Mononuclear cell (primary cell): ENCODE measurements around the gene RPRD1B. TPM values are rescaled to one million over a fixed set of nuclear protein-coding genes. Genes with fewer than 3 reads are reported as not detected.

Experiments
- H3K27me3 ChIP-seq: 2 replicates; pipeline ENCODE4 v1.6.0; 2011; ENCODE audit warnings: low read length, control low read depth; ENCODE audit not compliant: insufficient read depth
- H3K4me1 ChIP-seq: 2 replicates; pipeline ENCODE4 v1.5.1; 2011; ENCODE audit warnings: mild to moderate bottlenecking, low read length, control low read depth; ENCODE audit not compliant: insufficient read depth
- H3K4me3 ChIP-seq: 2 replicates; pipeline ENCODE4 v1.5.1; 2011; ENCODE audit warnings: mild to moderate bottlenecking, low read length, moderate library complexity
- H3K9me3 ChIP-seq: 2 replicates; pipeline ENCODE4 v1.5.1; 2011; ENCODE audit warnings: low read depth, mild to moderate bottlenecking, control low read depth, low read length
- total RNA-seq: library from RNA; depleted of rRNA; stranded (reverse); fragments of >200 nt; gene quantifications from one replicate; pipeline ENCODE4 v1.2.3, GENCODE V29; 2012

RPRD1B gene
- total RNA-seq, 1 donor = 69.2 TPM

DNA sequence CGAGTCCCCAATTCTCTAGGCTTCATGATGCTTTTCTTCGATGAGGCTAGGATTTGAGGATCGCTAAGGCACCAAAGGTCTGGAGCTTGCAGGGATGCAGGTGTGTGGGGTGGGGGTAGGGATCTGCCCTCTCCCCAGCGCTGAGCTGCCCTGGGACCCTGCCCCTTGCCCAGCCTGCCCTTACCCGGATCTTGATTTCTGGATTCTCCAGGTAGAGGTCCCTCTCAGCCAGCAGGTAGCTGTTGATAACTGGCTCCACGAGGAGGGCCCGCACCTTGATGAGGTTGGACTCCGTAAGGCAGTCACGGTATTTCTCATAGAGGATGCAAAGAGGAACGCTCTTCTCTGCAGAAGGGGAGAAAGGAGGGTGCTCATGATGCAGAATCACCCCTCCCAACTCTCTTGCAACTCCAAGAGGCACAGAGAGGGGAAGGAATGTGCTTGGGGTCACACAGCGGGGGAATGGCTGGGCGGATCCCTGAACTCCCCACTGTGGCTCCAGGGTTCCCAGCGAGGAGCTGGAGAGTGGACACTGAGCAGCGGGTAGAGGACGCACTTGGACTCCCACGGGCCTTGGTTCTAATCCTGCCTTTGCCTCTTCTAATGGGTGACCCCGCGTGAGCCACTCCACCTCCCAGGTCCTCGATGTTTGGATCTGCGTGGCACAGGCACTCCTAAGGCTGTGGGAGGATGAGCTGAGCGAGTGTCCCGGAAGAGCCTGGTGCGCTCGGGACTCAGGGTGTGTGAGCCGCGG is 98.8 kb downstream of the RPRD1B start:
- H3K9me3 ChIP-seq = no peaks in the 10 kb centered on the region
- no peaks in the 10 kb centered on the region for H3K27me3 ChIP-seq
- no peak overlapping the region for H3K4me3 ChIP-seq
- H3K4me1 ChIP-seq = no peaks in the 10 kb centered on the region

DNA sequence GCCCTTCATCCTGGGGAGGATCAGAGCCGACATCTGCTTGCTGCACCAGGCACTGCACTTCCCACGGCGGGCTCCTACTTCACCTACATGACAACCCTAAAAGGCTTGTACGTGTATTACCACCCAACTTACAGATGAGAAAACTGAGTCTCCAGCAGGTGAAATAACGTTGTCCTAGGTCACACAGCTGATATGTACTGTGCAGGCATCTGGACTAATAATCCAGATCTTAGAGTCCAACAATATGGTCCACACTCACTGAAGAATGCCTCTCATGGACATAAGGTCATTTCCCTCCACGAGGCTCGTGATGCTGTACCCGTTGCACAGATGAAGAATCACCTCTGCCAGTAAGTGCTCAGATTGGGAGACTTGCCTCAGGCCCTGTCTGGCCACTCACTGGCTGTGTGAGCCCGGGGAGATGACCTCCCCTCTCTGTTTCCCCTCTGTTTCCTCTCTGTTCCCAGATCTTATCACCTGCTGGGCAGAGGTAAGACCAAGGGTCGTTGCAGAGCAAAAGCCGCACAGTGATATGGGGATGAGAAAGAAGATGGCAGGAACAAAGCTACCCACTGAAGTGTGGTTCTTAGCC is 99.5 kb downstream of the RPRD1B start:
- Histone ChIP-seq H3K4me3 (no peak overlapping the region), H3K9me3 (no peaks in the 10 kb centered on the region), H3K27me3 (no peaks in the 10 kb centered on the region), H3K4me1 (no peaks in the 10 kb centered on the region)

- no peak overlapping the region for H3K4me3 ChIP-seq
- no peaks in the 10 kb centered on the region for H3K27me3 ChIP-seq
- H3K9me3 ChIP-seq = no peaks in the 10 kb centered on the region
- no peaks in the 10 kb centered on the region for H3K4me1 ChIP-seq
Observed at GRCh38 chr20:38133680-38134426, 100.3 kb downstream of the RPRD1B start.

- Histone ChIP-seq H3K9me3 (no peaks in the 10 kb centered on the region), H3K4me1 (no peaks in the 10 kb centered on the region), H3K27me3 (no peaks in the 10 kb centered on the region), H3K4me3 (no peak overlapping the region)
Observed at GRCh38 chr20:38134427-38135270, 101.1 kb downstream of the RPRD1B start.

GRCh38 chr20:38135271-38135650 is 101.7 kb downstream of the RPRD1B start:
- Histone ChIP-seq H3K9me3 (no peaks in the 10 kb centered on the region), H3K4me3 (no peak overlapping the region), H3K4me1 (peaks cover 2% of the 10 kb centered on the region), H3K27me3 (no peaks in the 10 kb centered on the region)

DNA sequence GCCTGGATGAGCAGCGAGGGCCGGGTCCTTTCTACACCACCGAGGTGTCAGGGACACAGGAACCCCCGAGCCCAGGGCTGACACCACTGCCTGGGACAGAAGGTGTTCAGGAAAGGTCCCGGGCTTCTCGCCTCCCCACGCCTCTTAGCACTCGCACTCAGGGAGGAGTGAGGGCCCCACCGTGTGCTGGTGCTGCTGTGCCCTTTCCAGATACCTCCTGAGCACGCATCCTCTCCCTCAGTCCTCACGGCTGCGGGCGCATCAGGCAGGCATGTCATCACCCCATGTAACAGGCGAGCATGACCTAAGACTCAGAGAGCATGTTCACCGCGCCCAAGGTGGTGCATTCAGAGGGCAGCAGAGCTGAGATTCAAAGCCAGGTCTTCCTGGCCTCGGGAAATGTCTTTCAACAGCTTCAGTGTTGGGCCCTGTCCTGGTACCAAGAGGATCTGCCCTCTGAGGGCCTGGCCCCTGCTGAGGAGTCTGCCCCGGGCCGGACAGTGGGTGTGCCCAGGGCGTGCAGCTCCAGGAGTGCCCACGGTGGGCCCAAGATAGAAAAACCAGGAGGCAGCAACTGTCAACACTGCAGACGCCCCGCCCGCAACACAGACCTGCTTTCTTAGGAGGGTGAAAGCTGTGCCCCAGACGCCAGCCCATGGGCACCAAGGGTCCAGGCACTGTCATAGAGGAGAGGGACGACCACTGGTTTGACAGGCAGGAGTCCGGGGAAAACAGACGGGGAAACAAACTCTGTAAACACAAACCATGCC is 102.3 kb downstream of the RPRD1B start:
- no peak overlapping the region for H3K4me3 ChIP-seq
- H3K4me1 ChIP-seq = peaks cover 3% of the 10 kb centered on the region
- no peaks in the 10 kb centered on the region for H3K9me3 ChIP-seq
- H3K27me3 ChIP-seq = no peaks in the 10 kb centered on the region

GRCh38 chr20:38136421-38137245 is 103.1 kb downstream of the RPRD1B start:
- Histone ChIP-seq H3K4me1 (peaks cover 3% of the 10 kb centered on the region), H3K9me3 (no peaks in the 10 kb centered on the region), H3K27me3 (no peaks in the 10 kb centered on the region), H3K4me3 (no peak overlapping the region)

DNA sequence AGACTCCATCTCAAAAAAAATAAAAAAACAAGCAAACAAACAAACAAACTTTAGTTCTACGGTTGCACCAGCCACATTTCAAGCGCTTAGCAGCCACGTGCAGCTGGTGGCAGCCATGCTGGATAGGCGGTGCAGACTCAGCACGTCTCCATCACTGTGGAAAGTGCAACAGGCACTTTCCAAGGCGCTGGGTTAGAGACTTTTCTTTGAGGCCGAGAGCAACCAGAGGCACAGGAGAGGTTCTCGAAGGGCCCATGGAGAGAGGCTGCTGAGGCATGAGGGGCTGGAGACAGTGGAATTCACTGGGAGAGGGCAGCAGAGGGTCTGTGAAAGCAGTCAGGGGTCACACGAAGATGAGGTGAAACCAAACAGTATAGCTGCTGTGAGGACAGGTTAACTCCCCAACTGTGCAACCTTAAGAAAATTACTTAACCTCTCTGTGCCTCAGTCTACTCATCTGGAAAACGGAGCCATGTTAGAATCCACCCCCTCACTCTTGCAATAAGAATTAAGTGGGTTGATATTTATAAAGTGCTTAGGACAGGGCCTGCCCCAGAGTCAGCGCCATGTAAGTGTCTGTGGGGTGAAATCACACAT is 104.0 kb downstream of the RPRD1B start:
- Histone ChIP-seq H3K9me3 (no peaks in the 10 kb centered on the region), H3K4me1 (peaks cover 3% of the 10 kb centered on the region)

GRCh38 chr20:38138086-38138778 is 104.7 kb downstream of the RPRD1B start:
- Histone ChIP-seq H3K4me1 (peaks cover 4% of the 10 kb centered on the region), H3K9me3 (no peaks in the 10 kb centered on the region)

More for the DNA sequence above, 104.0 kb downstream of the RPRD1B start:
- no peak overlapping the region for H3K4me3 ChIP-seq
- no peaks in the 10 kb centered on the region for H3K27me3 ChIP-seq

GRCh38 chr20:38139156-38139912 is 105.8 kb downstream of the RPRD1B start:
- Histone ChIP-seq H3K27me3 (no peaks in the 10 kb centered on the region), H3K4me1 (peaks cover 15% of the 10 kb centered on the region), H3K4me3 (no peak overlapping the region), H3K9me3 (no peaks in the 10 kb centered on the region)

More at GRCh38 chr20:38138086-38138778, 104.7 kb downstream of the RPRD1B start:
- Histone ChIP-seq H3K27me3 (no peaks in the 10 kb centered on the region), H3K4me3 (no peak overlapping the region)

DNA sequence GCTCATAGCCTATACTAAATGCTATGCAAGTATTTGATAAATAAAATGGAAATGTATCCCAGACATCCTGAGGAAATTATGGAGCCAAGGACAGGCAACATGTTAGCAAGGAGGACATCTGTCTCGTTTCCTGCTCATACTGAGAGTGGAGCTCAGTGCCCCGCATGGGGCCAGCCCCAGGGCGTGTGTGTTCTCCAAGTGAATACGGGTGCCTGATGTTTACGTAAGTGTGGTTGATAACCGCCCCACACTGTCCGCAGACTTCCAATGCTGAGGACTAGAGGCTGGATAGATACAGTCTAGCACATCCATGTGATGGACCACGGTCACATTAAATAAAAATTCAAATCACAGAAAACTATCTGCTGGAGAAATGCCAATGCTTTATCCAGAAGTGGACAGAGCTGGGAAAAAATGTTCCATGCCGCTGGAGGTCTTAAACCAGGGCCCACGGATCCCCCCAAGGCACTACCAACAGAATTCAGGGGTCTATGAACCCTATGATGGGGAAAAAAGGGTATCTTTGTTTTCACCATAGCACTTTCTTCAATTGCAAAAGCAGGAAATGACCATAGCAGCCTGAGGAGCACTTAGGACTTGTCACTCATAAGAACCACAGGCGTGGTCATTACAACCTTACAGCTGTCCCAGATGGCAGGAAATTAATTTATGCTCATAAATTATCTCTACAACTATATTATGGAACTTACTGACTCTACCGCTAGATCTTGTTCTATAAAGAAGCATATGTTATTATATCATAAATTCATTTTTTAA is 106.6 kb downstream of the RPRD1B start:
- H3K27me3 ChIP-seq = no peaks in the 10 kb centered on the region
- no peak overlapping the region for H3K4me3 ChIP-seq
- H3K4me1 ChIP-seq = peaks cover 23% of the 10 kb centered on the region
- H3K9me3 ChIP-seq = no peaks in the 10 kb centered on the region
